ENCODE results near the gene ATAD2B. TPM values are rescaled to one million over a fixed set of nuclear protein-coding genes. Genes with fewer than 3 reads are reported as not detected.

ATAD2B gene
- total and polyA plus RNA-seq, 2 of the 8 experiments (the other 6 are each of a cell fraction or from before 2014, with no cell fraction given) = 3.4 to 16.1 TPM

GRCh38 chr2:23801396-23801795, 125.5 kb downstream of the ATAD2B start:
- Histone ChIP-seq H3K79me1 (ENCODE audit: low read depth, low read length) (no peaks in the 10 kb centered on the region), H3K23ac (ENCODE audit: insufficient read length) (no peak overlapping the region), H3K23me2 (ENCODE audit: low read depth, low read length) (no peaks in the 10 kb centered on the region), H2BK12ac (ENCODE audit: low read depth, low read length) (no peak overlapping the region), H3K36me3 (ENCODE audit: control insufficient read depth in 2 of 4, insufficient read depth in 4 of 4, low read length in 3 of 4) (peaks cover 0 to 4% (median 0%) of the 10 kb centered on the region in 4 experiments; a peak in 2 of 8 replicates), H3K18ac (ENCODE audit: extremely low read depth, low read length) (no peak overlapping the region), H3K9me3 (ENCODE audit: insufficient read depth in 2 of 2, low read depth in 1 of 2, low read length in 1 of 2) (no peaks in the 10 kb centered on the region), H3K79me2 (ENCODE audit: control insufficient read depth in 1 of 2, insufficient read depth in 2 of 2, low read length in 2 of 2) (no peaks in the 10 kb centered on the region), H2BK120ac (replicated peaks; ENCODE audit: low read depth, low read length) (no peak overlapping the region), H3K27ac (ENCODE audit: low read depth, low read length) (no peak overlapping the region), H2BK15ac (ENCODE audit: low read length) (no peak overlapping the region), H3K27me3 (replicated peaks in 1 of 4; ENCODE audit: control insufficient read depth in 3 of 4, extremely low read depth in 1 of 4, insufficient read depth in 3 of 4, low read length in 3 of 4) (no peaks in the 10 kb centered on the region), H3K4me3 (ENCODE audit: extremely low read depth in 1 of 4, insufficient read depth in 2 of 4, low read depth in 3 of 4, low read length in 4 of 4) (no peak overlapping the region), H4K8ac (ENCODE audit: extremely low read depth, insufficient read depth, low read length) (no peak overlapping the region), H3K9ac (replicated peaks in 1 of 4; ENCODE audit: extremely low read depth in 1 of 4, low read depth in 3 of 4, low read length in 3 of 4) (no peak overlapping the region), H4K5ac (ENCODE audit: insufficient read length, low read depth, low read length) (no peak overlapping the region), H3K4me1 (replicated peaks in 1 of 4; ENCODE audit: control insufficient read depth in 3 of 4, insufficient read depth in 4 of 4, low read length in 3 of 4) (no peaks in the 10 kb centered on the region), H4K91ac (replicated peaks; ENCODE audit: insufficient read length, low read length) (no peak overlapping the region), H4K20me1 (replicated peaks in 1 of 2; ENCODE audit: control insufficient read depth in 1 of 2, insufficient read depth in 2 of 2, low read length in 2 of 2) (no peaks in the 10 kb centered on the region), H2BK5ac (ENCODE audit: low read depth, low read length) (no peak overlapping the region), H3K56ac (replicated peaks; ENCODE audit: insufficient read length, low read depth, low read length) (no peak overlapping the region), H3K4ac (replicated peaks; ENCODE audit: insufficient read length, low read depth, low read length) (no peak overlapping the region), H2AK5ac (ENCODE audit: low read depth, low read length) (no peak overlapping the region), H2BK20ac (ENCODE audit: low read length) (no peak overlapping the region), H2AFZ (ENCODE audit: low read length) (no peak overlapping the region), H3K4me2 (ENCODE audit: insufficient read depth in 1 of 2, low read depth in 2 of 2, low read length in 2 of 2) (no peak overlapping the region), H3K14ac (ENCODE audit: insufficient read length) (no peak overlapping the region)
- ChIA-PET POLR2A (ENCODE audit: partially characterized antibody) (no interaction called here), CTCF (ENCODE audit: partially characterized antibody) (interaction anchor here (0.6 kb wide), 1 partner anchor 319 kb away, joined by 3 read pairs; no protein-coding TSS in a partner anchor)
- 72% methylated on average over 1 of the region's 1 CpG; no CpG with 5 or more reads in 1 of the 2 experiments for WGBS, 2 experiments (ENCODE audit: extremely low coverage in 1 of 2, insufficient coverage in 1 of 2, insufficient read length in 1 of 2, insufficient replicate concordance in 2 of 2, low coverage in 1 of 2, low lambda C conversion rate in 2 of 2, missing lambda C conversion rate in 1 of 2)
- no peak for TF ChIP-seq CEBPB (IDR thresholded peaks at IDR 0.05; ENCODE audit: low read depth, low read length)
- TF ChIP-seq RBBP5 (IDR thresholded peaks at IDR 0.05; ENCODE audit: borderline replicate concordance, low read depth, low read length) = no peak
- TF ChIP-seq HDAC6 (IDR thresholded peaks at IDR 0.05; ENCODE audit: low read depth, low read length) = no peak
- TF ChIP-seq TBP (IDR thresholded peaks at IDR 0.05; ENCODE audit: low read depth, low read length) = no peak
- no peak for FAIRE-seq
- no peak for DNase-seq (ENCODE audit: low read depth in 1 of 2, low spot score in 2 of 2)

All from H1 (cell line).